Measurements from ENCODE around the gene CAPG.
"Not testable (repeated sequence)": the region's sequence is repeated elsewhere in the genome, so short reads cannot be mapped to it uniquely, and the experiment has no call there.

CAPG gene

GRCh38 chr2:85439986-85440385 lies 29.8 kb upstream of the CAPG start:
- DNase-seq (ENCODE audit: extremely low spot score): no peak
- CTCF ChIA-PET: no interaction called here
- TF ChIP-seq L3MBTL2 (conservative IDR thresholded peaks at IDR 0.05): no peak
- TF ChIP-seq, protein P1, sequence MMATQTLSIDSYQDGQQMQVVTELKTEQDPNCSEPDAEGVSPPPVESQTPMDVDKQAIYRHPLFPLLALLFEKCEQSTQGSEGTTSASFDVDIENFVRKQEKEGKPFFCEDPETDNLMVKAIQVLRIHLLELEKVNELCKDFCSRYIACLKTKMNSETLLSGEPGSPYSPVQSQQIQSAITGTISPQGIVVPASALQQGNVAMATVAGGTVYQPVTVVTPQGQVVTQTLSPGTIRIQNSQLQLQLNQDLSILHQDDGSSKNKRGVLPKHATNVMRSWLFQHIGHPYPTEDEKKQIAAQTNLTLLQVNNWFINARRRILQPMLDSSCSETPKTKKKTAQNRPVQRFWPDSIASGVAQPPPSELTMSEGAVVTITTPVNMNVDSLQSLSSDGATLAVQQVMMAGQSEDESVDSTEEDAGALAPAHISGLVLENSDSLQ (IDR thresholded peaks at IDR 0.05): no peak
- TF ChIP-seq FOXK2 (IDR thresholded peaks at IDR 0.05): no peak
- no peak for TF ChIP-seq BHLHE40 (IDR thresholded peaks at IDR 0.05; ENCODE audit: borderline replicate concordance)
- no peak for TF ChIP-seq FOXA1 (IDR thresholded peaks at IDR 0.05)
- no peak for TF ChIP-seq CTBP1 (IDR thresholded peaks at IDR 0.05; ENCODE audit: borderline replicate concordance)
- TF ChIP-seq ELF4 (IDR thresholded peaks at IDR 0.05): no peak
- no peak for TF ChIP-seq HDGF (IDR thresholded peaks at IDR 0.05; ENCODE audit: borderline replicate concordance)
- no peak for TF ChIP-seq ZNF384 (IDR thresholded peaks at IDR 0.05)
- TF ChIP-seq SUZ12 (IDR thresholded peaks at IDR 0.05): no peak
- POLR2A ChIA-PET: interaction anchor here (3.2 kb wide), 1 partner anchor 98 kb away, joined by 13 read pairs; the partner anchor contains the start of gene MAT2A

GRCh38 chr2:85439569-85439968 lies 29.4 kb upstream of the CAPG start:
- POLR2A ChIA-PET: interaction anchor here (2.5 to 3.2 kb wide), 2 partner anchors 11 to 99 kb away, joined by 13 to 20 read pairs; partner anchors contain the start of gene MAT2A
- DNase-seq (ENCODE audit: extremely low spot score); CTCF ChIA-PET: not testable (repeated sequence)

GRCh38 chr2:85439025-85439472 lies 28.9 kb upstream of the CAPG start:
- CTCF ChIA-PET: no interaction called here
- POLR2A ChIA-PET: interaction anchor here (1.0 to 2.7 kb wide), 6 partner anchors 11 to 122 kb away, joined by 3 to 35 read pairs (median 17); partner anchors contain the start of genes GGCX, MAT2A and SH2D6
- TF ChIP-seq FOXM1 (IDR thresholded peaks at IDR 0.05; ENCODE audit: borderline replicate concordance) (no peak), FOXA1 (IDR thresholded peaks at IDR 0.05) (no peak), SUZ12 (IDR thresholded peaks at IDR 0.05) (no peak), NFRKB (IDR thresholded peaks at IDR 0.05) (no peak), HDGF (IDR thresholded peaks at IDR 0.05; ENCODE audit: borderline replicate concordance) (no peak), SP1 (IDR thresholded peaks at IDR 0.05) (no peak), LEF1 (IDR thresholded peaks at IDR 0.05; ENCODE audit: borderline replicate concordance) (no peak), CTBP1 (IDR thresholded peaks at IDR 0.05; ENCODE audit: borderline replicate concordance) (no peak)
- TF ChIP-seq, protein P1 (IDR thresholded peaks at IDR 0.05): no peak
- no peak for DNase-seq (ENCODE audit: extremely low spot score)

- no peak for DNase-seq (ENCODE audit: extremely low spot score)
- POLR2A ChIA-PET: interaction anchor here (0.9 to 2.7 kb wide), 12 partner anchors 8 to 157 kb away, joined by 3 to 35 read pairs (median 8); partner anchors contain the start of genes GGCX, MAT2A, RNF181 and SH2D6
- no peak for TF ChIP-seq BHLHE40 (IDR thresholded peaks at IDR 0.05; ENCODE audit: borderline replicate concordance)
- no peak for TF ChIP-seq ZNF384 (IDR thresholded peaks at IDR 0.05)
- TF ChIP-seq SUZ12 (IDR thresholded peaks at IDR 0.05): no peak
- no peak for TF ChIP-seq SP1 (IDR thresholded peaks at IDR 0.05)
- no peak for TF ChIP-seq L3MBTL2 (conservative IDR thresholded peaks at IDR 0.05)
- no peak for TF ChIP-seq FOXA1 (IDR thresholded peaks at IDR 0.05)
- TF ChIP-seq, protein P1 (IDR thresholded peaks at IDR 0.05): no peak
- TF ChIP-seq CTBP1 (IDR thresholded peaks at IDR 0.05; ENCODE audit: borderline replicate concordance): no peak
- no peak for TF ChIP-seq HDGF (IDR thresholded peaks at IDR 0.05; ENCODE audit: borderline replicate concordance)
- no peak for TF ChIP-seq ELF4 (IDR thresholded peaks at IDR 0.05)
- TF ChIP-seq LEF1 (IDR thresholded peaks at IDR 0.05; ENCODE audit: borderline replicate concordance): no peak
- TF ChIP-seq TARDBP (IDR thresholded peaks at IDR 0.05): no peak
- TF ChIP-seq NFRKB (IDR thresholded peaks at IDR 0.05): no peak
- TF ChIP-seq FOXM1 (IDR thresholded peaks at IDR 0.05; ENCODE audit: borderline replicate concordance): no peak
- no peak for TF ChIP-seq FOXK2 (IDR thresholded peaks at IDR 0.05)
- TF ChIP-seq ARNT (IDR thresholded peaks at IDR 0.05): no peak
- CTCF ChIA-PET: interaction anchor here (1.6 kb wide), 1 partner anchor 100 kb away, joined by 4 read pairs; the partner anchor contains the start of gene MAT2A
Observed at GRCh38 chr2:85438201-85439024, 28.2 kb upstream of the CAPG start.

GRCh38 chr2:85437488-85438200 lies 27.5 kb upstream of the CAPG start:
- ChIA-PET POLR2A (interaction anchor here (0.9 to 2.7 kb wide), 11 partner anchors 9 to 158 kb away, joined by 3 to 35 read pairs (median 10); partner anchors contain the start of genes GGCX, MAT2A, RNF181 and SH2D6), CTCF (interaction anchor here (1.6 kb wide), 1 partner anchor 101 kb away, joined by 4 read pairs; the partner anchor contains the start of gene MAT2A)
- TF ChIP-seq ZNF384 (IDR thresholded peaks at IDR 0.05) (no peak), ARNT (IDR thresholded peaks at IDR 0.05) (no peak), FOXM1 (IDR thresholded peaks at IDR 0.05; ENCODE audit: borderline replicate concordance) (no peak), ELF4 (IDR thresholded peaks at IDR 0.05) (no peak), HDGF (IDR thresholded peaks at IDR 0.05; ENCODE audit: borderline replicate concordance) (no peak), SUZ12 (IDR thresholded peaks at IDR 0.05) (no peak)
- peak; percentile 62 for DNase-seq (ENCODE audit: extremely low spot score)

Measured in HEK293T (cell line).